IMR-90 (cell line): ENCODE measurements around the gene ANTXR2. TPM values are rescaled to one million over a fixed set of nuclear protein-coding genes. Genes with fewer than 3 reads are reported as not detected.
A peak's percentile ranks its signal among the peaks of the same experiment; 100 is the strongest.

Experiments used
- ATAC-seq: fragments of 200-7000 bp; cut with Tn5 transposase; 2 replicates; pipeline ENCODE4 v1.9.1; 2020; ENCODE audit warnings: low read depth, mild to moderate bottlenecking, moderate library complexity
- BruUV-seq: library from RNA; stranded (reverse); fragments of 400-500 nt; replicated peaks from 2 replicates; lab custom pipeline; 2021; lab: Mats Ljungman, UMichigan
- CTCF ChIA-PET: fragments of 300-600 bp; formaldehyde crosslinking; extraction: SDS; loops from one replicate; lab custom pipeline; 2021; ENCODE audit warnings: antibody characterized with exemption; lab: Yijun Ruan, JAX
- POLR2A ChIA-PET: fragments of 300-600 bp; sonication (Branson Sonifier 250); formaldehyde crosslinking; loops from one replicate; lab custom pipeline; 2022; ENCODE audit warnings: antibody characterized with exemption; ENCODE audit not compliant: unreplicated experiment; lab: Charles Lee
- DNase-seq: peaks from one replicate; pipeline ENCODE4 v3.0.0; 2013
- H2AFZ ChIP-seq: replicated peaks from 2 replicates; pipeline ENCODE3; 2013; ENCODE audit warnings: low read length, mild to moderate bottlenecking; ENCODE audit not compliant: poor library complexity
- H2AK5ac ChIP-seq: 2 replicates; pipeline ENCODE4 v1.6.1; 2013; ENCODE audit warnings: low read depth, low read length, inconsistent platforms
- H2AK9ac ChIP-seq: replicated peaks from 2 replicates; pipeline ENCODE3; 2013; ENCODE audit warnings: mild to moderate bottlenecking, low read depth, low read length, moderate library complexity; ENCODE audit not compliant: poor library complexity
- H2BK120ac ChIP-seq: 2 replicates; pipeline ENCODE4 v1.6.1; 2013; ENCODE audit warnings: low read depth, low read length, inconsistent platforms
- H2BK15ac ChIP-seq: 3 replicates; pipeline ENCODE4 v1.6.1; 2013; ENCODE audit warnings: low read depth, low read length, inconsistent platforms
- H2BK20ac ChIP-seq: 2 replicates; pipeline ENCODE4 v1.6.1; 2013; ENCODE audit warnings: low read depth, mild to moderate bottlenecking, inconsistent platforms, low read length, moderate library complexity
- H2BK5ac ChIP-seq: 2 replicates; pipeline ENCODE4 v1.6.1; 2013; ENCODE audit warnings: mild to moderate bottlenecking, low read depth, low read length, inconsistent platforms; ENCODE audit not compliant: poor library complexity, severe bottlenecking
- H3K14ac ChIP-seq: replicated peaks from 2 replicates; pipeline ENCODE4 v1.6.1; 2013; ENCODE audit warnings: low read depth, low read length, inconsistent platforms
- H3K18ac ChIP-seq: 2 replicates; pipeline ENCODE4 v1.6.1; 2013; ENCODE audit warnings: low read depth, low read length, control low read depth
- H3K23ac ChIP-seq: 2 replicates; pipeline ENCODE4 v1.6.1; 2013; ENCODE audit warnings: low read depth, low read length, inconsistent platforms
- H3K27ac ChIP-seq: 2 replicates; pipeline ENCODE4 v1.5.1; 2013; ENCODE audit warnings: mild to moderate bottlenecking, control low read depth, low read length; ENCODE audit not compliant: insufficient read depth
- H3K27me3 ChIP-seq: 2 replicates; pipeline ENCODE4 v1.6.1; 2013; ENCODE audit warnings: low read length; ENCODE audit not compliant: control insufficient read depth, insufficient read depth
- H3K36me3 ChIP-seq: 2 replicates; pipeline ENCODE4 v1.6.1; 2013; ENCODE audit warnings: low read length, mixed read lengths; ENCODE audit not compliant: control insufficient read depth, insufficient read depth
- H3K4ac ChIP-seq: 2 replicates; pipeline ENCODE4 v1.6.1; 2013; ENCODE audit warnings: low read depth, low read length, inconsistent platforms
- H3K4me1 ChIP-seq: 2 replicates; pipeline ENCODE4 v1.6.1; 2013; ENCODE audit warnings: low read length, mixed read lengths; ENCODE audit not compliant: control insufficient read depth, insufficient read depth
- H3K4me2 ChIP-seq: 2 replicates; pipeline ENCODE4 v1.6.1; 2013; ENCODE audit warnings: low read depth, mild to moderate bottlenecking, control low read depth, low read length, moderate library complexity
- H3K4me3 ChIP-seq: 2 replicates; pipeline ENCODE4 v1.5.1; 2013; ENCODE audit warnings: low read depth, mild to moderate bottlenecking, control low read depth, low read length, moderate library complexity; ENCODE audit not compliant: insufficient read depth
- H3K56ac ChIP-seq: 2 replicates; pipeline ENCODE4 v1.6.1; 2013; ENCODE audit warnings: low read length, inconsistent platforms; ENCODE audit not compliant: insufficient read depth; ENCODE audit errors: extremely low read depth
- H3K79me1 ChIP-seq, 2 experiments: 2 replicates each; pipeline ENCODE4 v1.6.1; 2013; ENCODE audit warnings: low read length in 2 of 2, inconsistent platforms in 1 of 2, low read depth in 1 of 2
- H3K9ac ChIP-seq: 2 replicates; pipeline ENCODE4 v1.6.1; 2013; ENCODE audit warnings: low read depth, low read length, control low read depth
- H3K9me1 ChIP-seq: 2 replicates; pipeline ENCODE4 v1.6.1; 2013; ENCODE audit warnings: low read length, inconsistent platforms; ENCODE audit not compliant: insufficient read depth
- H3K9me3 ChIP-seq: 2 replicates; pipeline ENCODE4 v1.6.1; 2013; ENCODE audit warnings: low read length; ENCODE audit not compliant: control insufficient read depth, insufficient read depth
- H4K20me1 ChIP-seq: 2 replicates; pipeline ENCODE4 v1.6.1; 2013; ENCODE audit warnings: low read length, inconsistent platforms; ENCODE audit not compliant: insufficient read depth
- H4K5ac ChIP-seq: 2 replicates; pipeline ENCODE4 v1.6.1; 2013; ENCODE audit warnings: mild to moderate bottlenecking, low read depth, low read length, control low read depth
- H4K8ac ChIP-seq, 2 experiments: 2 replicates each; pipeline ENCODE4 v1.6.1; 2013; ENCODE audit warnings: low read depth in 2 of 2, low read length in 2 of 2, control low read depth in 1 of 2, inconsistent platforms in 1 of 2
- H4K91ac ChIP-seq: 2 replicates; pipeline ENCODE4 v1.6.1; 2013; ENCODE audit warnings: low read depth, low read length, inconsistent platforms; ENCODE audit not compliant: insufficient read depth
- BHLHE40 ChIP-seq: fragments of 150-350 bp; IDR thresholded peaks from 2 replicates; pipeline ENCODE4 v1.6.1; 2016; ENCODE audit warnings: mild to moderate bottlenecking, low read depth, low read length
- CEBPB ChIP-seq: IDR thresholded peaks from 2 replicates; pipeline ENCODE4 v1.6.1; 2012; ENCODE audit warnings: low read depth, low read length, improper control_type of control experiment
- ELK1 ChIP-seq: fragments of 150-350 bp; IDR thresholded peaks from 2 replicates; pipeline ENCODE4 v1.6.1; 2016; ENCODE audit warnings: low read depth, mild to moderate bottlenecking, low read length, moderate library complexity, borderline replicate concordance
- MAFK ChIP-seq: IDR thresholded peaks from 2 replicates; pipeline ENCODE4 v1.6.1; 2012; ENCODE audit warnings: low read depth, low read length, improper control_type of control experiment
- MAZ ChIP-seq: IDR thresholded peaks from 2 replicates; pipeline ENCODE4 v1.6.1; 2012; ENCODE audit warnings: low read depth, mild to moderate bottlenecking, low read length, improper control_type of control experiment, moderate library complexity, borderline replicate concordance
- MXI1 ChIP-seq: IDR thresholded peaks from 2 replicates; pipeline ENCODE4 v1.6.1; 2012; ENCODE audit warnings: low read depth, mild to moderate bottlenecking, low read length, moderate library complexity, borderline replicate concordance
- RAD21 ChIP-seq: IDR thresholded peaks from 2 replicates; pipeline ENCODE4 v1.6.1; 2012; ENCODE audit warnings: low read length, improper control_type of control experiment
- RCOR1 ChIP-seq: IDR thresholded peaks from 2 replicates; pipeline ENCODE4 v1.6.1; 2012; ENCODE audit warnings: mild to moderate bottlenecking, low read length, improper control_type of control experiment; ENCODE audit not compliant: insufficient replicate concordance
- RFX5 ChIP-seq: IDR thresholded peaks from 2 replicates; pipeline ENCODE4 v1.8.0; 2012; ENCODE audit warnings: low read depth, mild to moderate bottlenecking, low read length, moderate library complexity
- SMC3 ChIP-seq: fragments of 150-350 bp; IDR thresholded peaks from 2 replicates; pipeline ENCODE4 v1.6.1; 2016; ENCODE audit warnings: low read depth, mild to moderate bottlenecking, antibody characterized with exemption, low read length, moderate library complexity
- USF2 ChIP-seq: fragments of 150-350 bp; IDR thresholded peaks from 2 replicates; pipeline ENCODE4 v1.6.1; 2017; ENCODE audit warnings: mild to moderate bottlenecking, antibody characterized with exemption, low read length, low read depth
- WGBS, 2 experiments: methylation state at CpG; one replicate each; pipeline versions ENCODE4 v1.1.5 to v1.1.7; 2013; ENCODE audit warnings: missing lambda C conversion rate in 2 of 2; ENCODE audit not compliant: insufficient read length in 1 of 2; ENCODE audit errors: extremely low coverage in 2 of 2; 5-methylcytosine and 5-hydroxymethylcytosine counted together
- dilution Hi-C: fragments of 300-500 bp; cut with HindIII; formaldehyde crosslinking; loops from one replicate; pipeline ENCODE4 v1.14.3; 2018; ENCODE audit warnings: low sequenced_read_pairs; ENCODE audit not compliant: unreplicated experiment
- in situ Hi-C: fragments of 300-500 bp; cut with MboI; formaldehyde crosslinking; loops from 3 replicates; pipeline ENCODE4 v1.14.3; 2019; ENCODE audit warnings: low sequenced_read_pairs, inconsistent platforms, mixed read lengths
- intact Hi-C: fragments of 100-400 bp; cut with micrococcal nuclease; formaldehyde crosslinking; loops from 2 replicates; pipeline ENCODE4 v1.10.0; 2022
- polyA plus RNA-seq, 3 experiments: library from polyadenylated mRNA; depleted of rRNA; stranded (reverse); fragments of >200 nt; gene quantifications; 2 replicates each; pipeline ENCODE4 v1.2.3, GENCODE V29; 2012; ENCODE audit warnings: low replicate concordance in 1 of 3
- total RNA-seq: library from RNA; depleted of rRNA; stranded (reverse); fragments of >200 nt; gene quantifications from 2 replicates; pipeline ENCODE4 v1.2.3, GENCODE V29; 2012

The ANTXR2 gene
- total and polyA plus RNA-seq, 2 of the 4 experiments (the other 2 are of a cell fraction) = 46.8 to 88.5 TPM

- no peak for DNase-seq
These were observed 5.5 kb upstream of the ANTXR2 start for GRCh38 chr4:80078346-80079092.

More at GRCh38 chr4:80078346-80079092, 5.5 kb upstream of the ANTXR2 start:
- no peak overlapping the region for H3K27ac ChIP-seq
- H4K8ac ChIP-seq = no peak overlapping the region
- no peaks in the 10 kb centered on the region for H3K9me3 ChIP-seq
- H4K91ac ChIP-seq = no peak overlapping the region
- no peak overlapping the region for H3K56ac ChIP-seq
- dilution Hi-C loops = no loop called here
- H4K5ac ChIP-seq = no peak overlapping the region
- no peaks in the 10 kb centered on the region for H3K27me3 ChIP-seq
- intact Hi-C loops = loop anchor here (10.0 kb wide), 1 partner anchor 224 kb away; no protein-coding TSS in a partner anchor
- H3K9ac ChIP-seq = no peak overlapping the region
- no peak overlapping the region for H2AFZ ChIP-seq
- H3K9me1 ChIP-seq = no peaks in the 10 kb centered on the region
- peaks cover 2% of the 10 kb centered on the region; the same call in 1 of the 2 replicates for H3K4me1 ChIP-seq
- peak overlapping the region; percentile 35; the same call in 1 of the 2 replicates for H3K14ac ChIP-seq
- no peaks in the 10 kb centered on the region for H3K79me1 ChIP-seq
- no peak overlapping the region for H3K4ac ChIP-seq
- H2BK120ac ChIP-seq = no peak overlapping the region
- no CpG with 5 or more reads among the region's 3 CpGs for WGBS, 2 experiments
- H2BK15ac ChIP-seq = no peak overlapping the region; the same call in 2 of the 3 replicates
- H2BK20ac ChIP-seq = no peak overlapping the region
- no peak for ATAC-seq
- in situ Hi-C loops = no loop called here
- no peaks in the 10 kb centered on the region for H4K20me1 ChIP-seq
- ChIA-PET POLR2A (no interaction called here), CTCF (no interaction called here)
- H3K4me2 ChIP-seq = no peak overlapping the region
- H3K4me3 ChIP-seq = no peak overlapping the region
- no peaks in the 10 kb centered on the region for H3K36me3 ChIP-seq
- no peak overlapping the region for H3K18ac ChIP-seq
- BruUV-seq = no TSS peak
- no peak for TF ChIP-seq MAFK
- no peak for TF ChIP-seq MXI1
- no peak for TF ChIP-seq RCOR1
- TF ChIP-seq BHLHE40 = no peak
- TF ChIP-seq MAZ = no peak
- no peak for TF ChIP-seq RFX5
- TF ChIP-seq RAD21 = no peak
- no peak for TF ChIP-seq SMC3
- no peak for TF ChIP-seq ELK1
- no peak for TF ChIP-seq CEBPB
- no peak for TF ChIP-seq USF2
- H2AK5ac ChIP-seq = peak overlapping the region; percentile 61; the same call in 1 of the 2 replicates
- no peak overlapping the region for H2BK5ac ChIP-seq
- H2AK9ac ChIP-seq = no peak overlapping the region
- no peak overlapping the region for H3K23ac ChIP-seq
